Measurements from ENCODE around the gene ABCB11.
A peak's percentile ranks its signal among the peaks of the same experiment; 100 is the strongest.

The ABCB11 gene

GRCh38 chr2:168961450-168962229 lies 69.5 kb downstream of the ABCB11 start:
- peak; percentile 81 for TF ChIP-seq CTCF (IDR thresholded peaks at IDR 0.05; ENCODE audit: low read depth, low read length, missing control alignments)
- no peak overlapping the region for H3K4me3 ChIP-seq (ENCODE audit: low read depth, low read length)
- peak; percentile 39 for DNase-seq (ENCODE audit: low read depth)

- no peak for DNase-seq (ENCODE audit: low read depth)
Observed at GRCh38 chr2:168956392-168956791, 74.7 kb downstream of the ABCB11 start.

GRCh38 chr2:168955321-168955720 lies 75.8 kb downstream of the ABCB11 start:
- H3K4me3 ChIP-seq (ENCODE audit: low read depth, low read length), result no peak overlapping the region
- TF ChIP-seq CTCF (IDR thresholded peaks at IDR 0.05; ENCODE audit: low read depth, low read length, missing control alignments), result no peak
- no peak for DNase-seq (ENCODE audit: low read depth)

More at GRCh38 chr2:168956392-168956791, 74.7 kb downstream of the ABCB11 start:
- no peak for TF ChIP-seq CTCF (IDR thresholded peaks at IDR 0.05; ENCODE audit: low read depth, low read length, missing control alignments)
- no peak overlapping the region for H3K4me3 ChIP-seq (ENCODE audit: low read depth, low read length)

- H3K4me3 ChIP-seq (ENCODE audit: low read depth, low read length), result no peak overlapping the region
- DNase-seq (ENCODE audit: low read depth), result no peak
- TF ChIP-seq CTCF (IDR thresholded peaks at IDR 0.05; ENCODE audit: low read depth, low read length, missing control alignments), result no peak
Observed at GRCh38 chr2:168954256-168954655, 76.9 kb downstream of the ABCB11 start.

GRCh38 chr2:168952424-168952823 lies 78.7 kb downstream of the ABCB11 start:
- H3K4me3 ChIP-seq (ENCODE audit: low read depth, low read length), result no peak overlapping the region
- DNase-seq (ENCODE audit: low read depth), result no peak
- TF ChIP-seq CTCF (IDR thresholded peaks at IDR 0.05; ENCODE audit: low read depth, low read length, missing control alignments), result no peak

- no peak overlapping the region for H3K4me3 ChIP-seq (ENCODE audit: low read depth, low read length)
- DNase-seq (ENCODE audit: low read depth), result no peak
- no peak for TF ChIP-seq CTCF (IDR thresholded peaks at IDR 0.05; ENCODE audit: low read depth, low read length, missing control alignments)
Observed at GRCh38 chr2:168951871-168952270, 79.3 kb downstream of the ABCB11 start.

- no peak for TF ChIP-seq CTCF (IDR thresholded peaks at IDR 0.05; ENCODE audit: low read depth, low read length, missing control alignments)
- no peak overlapping the region for H3K4me3 ChIP-seq (ENCODE audit: low read depth, low read length)
- no peak for DNase-seq (ENCODE audit: low read depth)
Observed at GRCh38 chr2:168949324-168949723, 81.8 kb downstream of the ABCB11 start.

Measured in GM12864 (cell line).